Liver (tissue), 9 donors: ENCODE data around the gene FKBP5. TPM values are rescaled to one million over a fixed set of nuclear protein-coding genes. Genes with fewer than 3 reads are reported as not detected.

Experiments
- DNase-seq: peaks from one replicate; pipeline ENCODE4 v3.0.0-alpha.2; 2017; ENCODE audit warnings: low spot score
- H3K27ac ChIP-seq, 2 donors: one replicate each; pipeline ENCODE4 v1.7.0; 2013; ENCODE audit warnings: inconsistent platforms in 2 of 2, low read length in 2 of 2, control low read depth in 1 of 2, low read depth in 1 of 2, mild to moderate bottlenecking in 1 of 2
- H3K27me3 ChIP-seq, 4 donors: one replicate each; pipeline versions ENCODE4 v1.6.1 to v1.7.0; 2013; ENCODE audit warnings: low read length in 3 of 4, inconsistent platforms in 1 of 4, mild to moderate bottlenecking in 1 of 4, moderate library complexity in 1 of 4; ENCODE audit not compliant: control insufficient read depth in 4 of 4, insufficient read depth in 4 of 4
- H3K36me3 ChIP-seq, 4 donors: one replicate each; pipeline versions ENCODE4 v1.6.1 to v1.7.0; 2013; ENCODE audit warnings: low read length in 3 of 4, mild to moderate bottlenecking in 3 of 4, low read depth in 1 of 4, moderate library complexity in 1 of 4; ENCODE audit not compliant: control insufficient read depth in 4 of 4, insufficient read depth in 3 of 4
- H3K4me1 ChIP-seq, 4 donors: one replicate each; pipeline versions ENCODE4 v1.6.1 to v1.7.0; 2013; ENCODE audit warnings: low read length in 3 of 4, mild to moderate bottlenecking in 3 of 4, moderate library complexity in 1 of 4; ENCODE audit not compliant: control insufficient read depth in 4 of 4, insufficient read depth in 4 of 4
- H3K4me3 ChIP-seq, 3 donors: one replicate each; pipeline versions ENCODE4 v1.6.1 to v1.7.0; 2013; ENCODE audit warnings: low read length in 3 of 3, control low read depth in 1 of 3, low read depth in 1 of 3, mild to moderate bottlenecking in 1 of 3
- H3K9ac ChIP-seq, 2 donors: one replicate each; pipeline ENCODE4 v1.7.0; 2013; ENCODE audit warnings: low read length in 2 of 2, mild to moderate bottlenecking in 2 of 2, moderate library complexity in 2 of 2, control low read depth in 1 of 2, low read depth in 1 of 2
- H3K9me3 ChIP-seq, 4 donors: one replicate each; pipeline versions ENCODE4 v1.6.1 to v1.7.0; 2013; ENCODE audit warnings: low read length in 3 of 4; ENCODE audit not compliant: control insufficient read depth in 4 of 4
- EGR1 ChIP-seq, 2 donors: IDR thresholded peaks; 2 replicates each; pipeline ENCODE4 v1.6.1; 2016 to 2018; ENCODE audit warnings: antibody characterized with exemption in 2 of 2, low read depth in 2 of 2
- FOXA1 ChIP-seq: IDR thresholded peaks from 2 replicates; pipeline ENCODE4 v1.6.1; 2016; ENCODE audit warnings: antibody characterized with exemption
- FOXA2 ChIP-seq: IDR thresholded peaks from 2 replicates; pipeline ENCODE4 v1.6.1; 2016; ENCODE audit warnings: antibody characterized with exemption
- GABPA ChIP-seq, 2 donors: IDR thresholded peaks in 1 of 2; conservative IDR thresholded peaks in 1 of 2; 2 replicates each; pipeline ENCODE4 v1.6.1; 2016; ENCODE audit warnings: antibody characterized with exemption in 2 of 2, mild to moderate bottlenecking in 1 of 2, moderate library complexity in 1 of 2
- HNF4A ChIP-seq, 2 donors: conservative IDR thresholded peaks; 2 replicates each; pipeline ENCODE4 v1.6.1; 2016; ENCODE audit warnings: antibody characterized with exemption in 2 of 2, mild to moderate bottlenecking in 2 of 2
- HNF4G ChIP-seq: IDR thresholded peaks from 2 replicates; pipeline ENCODE4 v1.6.1; 2016; ENCODE audit warnings: antibody characterized with exemption
- JUND ChIP-seq, 2 donors: IDR thresholded peaks; 2 replicates each; pipeline ENCODE4 v1.6.1; 2016; ENCODE audit warnings: antibody characterized with exemption in 2 of 2
- NR2F2 ChIP-seq: IDR thresholded peaks from 2 replicates; pipeline ENCODE4 v1.6.1; 2016; ENCODE audit warnings: antibody characterized with exemption
- RAD21 ChIP-seq, 2 donors: IDR thresholded peaks; 2 replicates each; pipeline ENCODE4 v1.6.1; 2016; ENCODE audit warnings: antibody characterized with exemption in 2 of 2, mild to moderate bottlenecking in 2 of 2
- REST ChIP-seq: IDR thresholded peaks from 2 replicates; pipeline ENCODE4 v1.6.1; 2016; ENCODE audit warnings: antibody characterized with exemption, mild to moderate bottlenecking
- RXRA ChIP-seq, 2 donors: IDR thresholded peaks; 2 replicates each; pipeline ENCODE4 v1.6.1; 2017 to 2018; ENCODE audit warnings: antibody characterized with exemption in 2 of 2, mild to moderate bottlenecking in 1 of 2
- SP1 ChIP-seq: IDR thresholded peaks from 2 replicates; pipeline ENCODE4 v1.6.1; 2018; ENCODE audit warnings: antibody characterized with exemption, mild to moderate bottlenecking
- TAF1 ChIP-seq: conservative IDR thresholded peaks from 2 replicates; pipeline ENCODE4 v1.6.1; 2016; ENCODE audit warnings: antibody characterized with exemption, mild to moderate bottlenecking
- YY1 ChIP-seq: IDR thresholded peaks from 2 replicates; pipeline ENCODE4 v1.6.1; 2016; ENCODE audit warnings: antibody characterized with exemption, mild to moderate bottlenecking
- ZBTB33 ChIP-seq: IDR thresholded peaks from 2 replicates; pipeline ENCODE4 v1.6.1; 2016; ENCODE audit warnings: antibody characterized with exemption
- WGBS: extraction: QIAGEN DNeasy Blood & Tissue Kit; methylation state at CpG from one replicate; pipeline ENCODE4 v1.1.7; 2013; 5-methylcytosine and 5-hydroxymethylcytosine counted together
- polyA plus RNA-seq, 2 donors: library from polyadenylated mRNA; stranded (reverse) in 1 of 2; unstranded in 1 of 2; fragments of 200-250 nt in 1 of 2; fragments of >200 nt in 1 of 2; fragmentation: Nextera tagmentation in 1 of 2; extraction: Ambion mirVana in 1 of 2; gene quantifications; one replicate each; pipeline versions ENCODE4 v1.2.1 to v1.2.3, GENCODE V29; 2013 to 2015
- total RNA-seq, 2 donors: library from RNA; depleted of rRNA; stranded (reverse); fragments of >200 nt; gene quantifications; one replicate each; pipeline ENCODE4 v1.2.3, GENCODE V29; 2014
- TF ChIP-seq, protein P1 (sequence below): IDR thresholded peaks from 2 replicates; pipeline ENCODE4 v1.6.1; 2016; ENCODE audit warnings: antibody characterized with exemption
- TF ChIP-seq, protein P2 (sequence below): fragments of 150-350 bp; IDR thresholded peaks from 2 replicates; pipeline ENCODE4 v1.5.1; 2017; ENCODE audit warnings: improper control_type of control experiment, low read depth, low read length; ENCODE audit not compliant: missing input control
- TF ChIP-seq, protein P3 (sequence below): IDR thresholded peaks from 2 replicates; pipeline ENCODE4 v1.6.1; 2016; ENCODE audit warnings: antibody characterized with exemption
- donor health status: healthy.
- donor health status: healthy.
- donor health status: healthy.
- donor health status: healthy.
- donor health status: healthy.

FKBP5 gene
- total and polyA plus RNA-seq, 4 donors = 10.3 to 132 (median 63.7) TPM

GRCh38 chr6:35552285-35552917 lies 136.3 kb downstream of the FKBP5 start:
- no peaks in the 10 kb centered on the region for H3K9me3 ChIP-seq
- peak; percentile 60 for DNase-seq
- H3K9ac ChIP-seq = no peak overlapping the region
- H3K27ac ChIP-seq = no peak overlapping the region
- no peak overlapping the region for H3K4me3 ChIP-seq
- no peaks in the 10 kb centered on the region for H3K27me3 ChIP-seq
- no peaks in the 10 kb centered on the region for H3K36me3 ChIP-seq
- WGBS = 63% methylated on average over 5 of the region's 5 CpGs
- no peak for TF ChIP-seq ZBTB33
- no peak for TF ChIP-seq FOXA2
- no peak for TF ChIP-seq FOXA1
- TF ChIP-seq HNF4G = no peak
- TF ChIP-seq SP1 = no peak
- no peak for TF ChIP-seq TAF1
- TF ChIP-seq, protein P1, sequence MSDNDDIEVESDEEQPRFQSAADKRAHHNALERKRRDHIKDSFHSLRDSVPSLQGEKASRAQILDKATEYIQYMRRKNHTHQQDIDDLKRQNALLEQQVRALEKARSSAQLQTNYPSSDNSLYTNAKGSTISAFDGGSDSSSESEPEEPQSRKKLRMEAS = no peak
- TF ChIP-seq, protein P2, sequence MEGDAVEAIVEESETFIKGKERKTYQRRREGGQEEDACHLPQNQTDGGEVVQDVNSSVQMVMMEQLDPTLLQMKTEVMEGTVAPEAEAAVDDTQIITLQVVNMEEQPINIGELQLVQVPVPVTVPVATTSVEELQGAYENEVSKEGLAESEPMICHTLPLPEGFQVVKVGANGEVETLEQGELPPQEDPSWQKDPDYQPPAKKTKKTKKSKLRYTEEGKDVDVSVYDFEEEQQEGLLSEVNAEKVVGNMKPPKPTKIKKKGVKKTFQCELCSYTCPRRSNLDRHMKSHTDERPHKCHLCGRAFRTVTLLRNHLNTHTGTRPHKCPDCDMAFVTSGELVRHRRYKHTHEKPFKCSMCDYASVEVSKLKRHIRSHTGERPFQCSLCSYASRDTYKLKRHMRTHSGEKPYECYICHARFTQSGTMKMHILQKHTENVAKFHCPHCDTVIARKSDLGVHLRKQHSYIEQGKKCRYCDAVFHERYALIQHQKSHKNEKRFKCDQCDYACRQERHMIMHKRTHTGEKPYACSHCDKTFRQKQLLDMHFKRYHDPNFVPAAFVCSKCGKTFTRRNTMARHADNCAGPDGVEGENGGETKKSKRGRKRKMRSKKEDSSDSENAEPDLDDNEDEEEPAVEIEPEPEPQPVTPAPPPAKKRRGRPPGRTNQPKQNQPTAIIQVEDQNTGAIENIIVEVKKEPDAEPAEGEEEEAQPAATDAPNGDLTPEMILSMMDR = peak; percentile 67
- no peak for TF ChIP-seq YY1
- no peak for TF ChIP-seq GABPA (IDR thresholded peaks at IDR 0.05 in 1 of 2, conservative IDR thresholded peaks at IDR 0.05 in 1 of 2)
- TF ChIP-seq RAD21 (IDR thresholded peaks at IDR 0.05) = peak; percentile 63 to 73
- TF ChIP-seq NR2F2 = no peak
- TF ChIP-seq RXRA (IDR thresholded peaks at IDR 0.05) = no peak
- TF ChIP-seq, protein P3, sequence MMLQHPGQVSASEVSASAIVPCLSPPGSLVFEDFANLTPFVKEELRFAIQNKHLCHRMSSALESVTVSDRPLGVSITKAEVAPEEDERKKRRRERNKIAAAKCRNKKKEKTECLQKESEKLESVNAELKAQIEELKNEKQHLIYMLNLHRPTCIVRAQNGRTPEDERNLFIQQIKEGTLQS = no peak
- TF ChIP-seq EGR1 (IDR thresholded peaks at IDR 0.05; ENCODE audit: low read depth in 2 of 2) = no peak
- H3K4me1 ChIP-seq = no peaks in the 10 kb centered on the region

- TF ChIP-seq RAD21 (IDR thresholded peaks at IDR 0.05) (no peak), EGR1 (IDR thresholded peaks at IDR 0.05; ENCODE audit: low read depth in 2 of 2) (no peak), HNF4G (no peak), GABPA (IDR thresholded peaks at IDR 0.05 in 1 of 2, conservative IDR thresholded peaks at IDR 0.05 in 1 of 2) (no peak), FOXA1 (no peak), JUND (IDR thresholded peaks at IDR 0.05) (no peak), YY1 (no peak), RXRA (IDR thresholded peaks at IDR 0.05) (no peak), NR2F2 (no peak), REST (no peak), SP1 (no peak), FOXA2 (no peak), ZBTB33 (no peak), TAF1 (no peak), HNF4A (conservative IDR thresholded peaks at IDR 0.05) (no peak)
- TF ChIP-seq, protein P2 = no peak
- TF ChIP-seq, protein P1 = no peak
- Histone ChIP-seq H3K4me3 (no peak overlapping the region), H3K27ac (no peak overlapping the region), H3K27me3 (no peaks in the 10 kb centered on the region), H3K4me1 (no peaks in the 10 kb centered on the region), H3K9ac (no peak overlapping the region), H3K9me3 (no peaks in the 10 kb centered on the region), H3K36me3 (no peaks in the 10 kb centered on the region)
- no peak for DNase-seq
- 70% methylated on average over 1 of the region's 1 CpG for WGBS
These were observed 138.3 kb downstream of the FKBP5 start for GRCh38 chr6:35550437-35550836.
